HCT116 (cell line): Measurements from ENCODE around the gene MED16. TPM values are rescaled to one million over a fixed set of nuclear protein-coding genes. Genes with fewer than 3 reads are reported as not detected.

Experiments used
- ATAC-seq: fragments of 200-7000 bp; cut with Tn5 transposase; 2 replicates; pipeline ENCODE4 v1.9.1; 2020; ENCODE audit warnings: mild to moderate bottlenecking, moderate library complexity
- BruUV-seq: library from RNA; stranded (reverse); fragments of 400-500 nt; replicated peaks from 2 replicates; lab custom pipeline; 2021; lab: Mats Ljungman, UMichigan
- CTCF ChIA-PET: fragments of 300-600 bp; sonication (Branson Sonifier 250); formaldehyde crosslinking; loops from one replicate; lab custom pipeline; 2021; ENCODE audit warnings: antibody characterized with exemption; lab: Charles Lee
- POLR2A ChIA-PET: fragments of 300-600, 350-600 bp; sonication (Branson Sonifier 250); formaldehyde crosslinking; loops from one replicate; lab custom pipeline; 2021; ENCODE audit warnings: antibody characterized with exemption; lab: Charles Lee
- RAD21 ChIA-PET, 2 experiments: fragments of 300-600 bp; sonication (Branson Sonifier 250); formaldehyde crosslinking; loops; one replicate each; lab custom pipeline; 2023; ENCODE audit warnings: low total read pairs in 2 of 2; ENCODE audit not compliant: uncharacterized antibody in 2 of 2, unreplicated experiment in 2 of 2, low non-redundant PET in 1 of 2; lab: Charles Lee
- DNase-seq: peaks from one replicate; pipeline ENCODE4 v3.0.0-alpha.2; 2010; ENCODE audit warnings: low read depth, low spot score
- H2AFZ ChIP-seq: fragments of 200-600 bp; shearing (Covaris generic), sonication (generic); 2 replicates; pipeline ENCODE4 v1.6.1; 2017; ENCODE audit warnings: low read depth, mixed run types, mixed read lengths, antibody characterized with exemption, low read length; ENCODE audit not compliant: poor library complexity, severe bottlenecking
- H3K27ac ChIP-seq: 2 replicates; pipeline ENCODE4 v1.5.1; 2012; ENCODE audit warnings: low read depth, low read length
- H3K27me3 ChIP-seq: fragments of 200-600 bp; sonication (generic); 2 replicates; pipeline ENCODE4 v1.6.1; 2016; ENCODE audit warnings: mixed run types, low read length, mixed read lengths; ENCODE audit not compliant: insufficient read depth
- H3K36me3 ChIP-seq, 2 experiments: fragments of 200-500 bp in 1 of 2; fragments of 200-600 bp in 1 of 2; sonication (Bioruptor generic) in 1 of 2; sonication (generic) in 1 of 2; 2 replicates each; pipeline versions ENCODE4 v1.5.1 to v1.6.1; 2014 to 2016; ENCODE audit warnings: low read length in 2 of 2, inconsistent platforms in 1 of 2, mixed read lengths in 1 of 2, mixed run types in 1 of 2; ENCODE audit not compliant: insufficient read depth in 2 of 2, control insufficient read depth in 1 of 2
- H3K4me1 ChIP-seq, 2 experiments: fragments of 200-600 bp in 1 of 2; sonication (generic) in 1 of 2; 2 replicates each; pipeline versions ENCODE4 v1.5.1 to v1.6.1; 2012 to 2017; ENCODE audit warnings: low read length in 2 of 2, inconsistent platforms in 1 of 2, mild to moderate bottlenecking in 1 of 2, mixed read lengths in 1 of 2, mixed run types in 1 of 2, moderate library complexity in 1 of 2; ENCODE audit not compliant: insufficient read depth in 2 of 2, control insufficient read depth in 1 of 2
- H3K4me2 ChIP-seq: fragments of 200-600 bp; sonication (generic); 2 replicates; pipeline ENCODE4 v1.6.1; 2017; ENCODE audit warnings: mixed run types, low read length, mixed read lengths
- H3K4me3 ChIP-seq, 2 experiments: fragments of 200-600 bp in 1 of 2; sonication (generic) in 1 of 2; replicated peaks in 1 of 2; 2 replicates each; pipeline ENCODE4 v1.5.1; 2011 to 2016; ENCODE audit warnings: low read length in 2 of 2, control low read depth in 1 of 2, low read depth in 1 of 2, mild to moderate bottlenecking in 1 of 2, mixed read lengths in 1 of 2, mixed run types in 1 of 2
- H3K79me2 ChIP-seq: fragments of 200-600 bp; sonication (generic); 2 replicates; pipeline ENCODE4 v1.6.1; 2017; ENCODE audit warnings: mild to moderate bottlenecking, mixed run types, low read length, moderate library complexity, mixed read lengths; ENCODE audit not compliant: insufficient read depth
- H3K9ac ChIP-seq: fragments of 200-600 bp; sonication (generic); 2 replicates; pipeline ENCODE4 v1.6.1; 2016; ENCODE audit warnings: low read length, mixed read lengths
- H3K9me2 ChIP-seq: fragments of 200-600 bp; sonication (generic), shearing (Covaris generic); 2 replicates; pipeline ENCODE4 v1.6.1; 2017; ENCODE audit warnings: mixed run types, mild to moderate bottlenecking, moderate library complexity; ENCODE audit not compliant: insufficient read depth
- H3K9me3 ChIP-seq, 2 experiments: fragments of 200-500 bp in 1 of 2; fragments of 200-600 bp in 1 of 2; sonication (Bioruptor generic) in 1 of 2; sonication (generic) in 1 of 2; 2 replicates each; pipeline ENCODE4 v1.6.1; 2014 to 2017; ENCODE audit warnings: low read length in 2 of 2, mixed read lengths in 2 of 2, inconsistent platforms in 1 of 2, low read depth in 1 of 2, mild to moderate bottlenecking in 1 of 2, mixed run types in 1 of 2, moderate library complexity in 1 of 2; ENCODE audit not compliant: control insufficient read depth in 1 of 2, insufficient read depth in 1 of 2
- H4K20me1 ChIP-seq: fragments of 200-600 bp; sonication (generic), shearing (Covaris generic); 2 replicates; pipeline ENCODE4 v1.6.1; 2017; ENCODE audit warnings: mixed run types, mild to moderate bottlenecking, moderate library complexity; ENCODE audit not compliant: insufficient read depth
- CBX3 ChIP-seq: IDR thresholded peaks from 2 replicates; pipeline ENCODE4 v1.6.1; 2012; ENCODE audit warnings: low read depth
- EGR1 ChIP-seq: IDR thresholded peaks from 2 replicates; pipeline ENCODE4 v1.6.1; 2012; ENCODE audit warnings: low read depth
- ELF1 ChIP-seq: IDR thresholded peaks from 2 replicates; pipeline ENCODE4 v1.6.1; 2012; ENCODE audit warnings: low read depth, borderline replicate concordance
- EZH2 ChIP-seq: fragments of 200-600 bp; sonication (generic); IDR thresholded peaks from 2 replicates; pipeline ENCODE4 v1.6.1; 2017; ENCODE audit warnings: antibody characterized with exemption, mixed run types
- EZH2phosphoT487 ChIP-seq: fragments of 200-600 bp; IDR thresholded peaks from 2 replicates; pipeline ENCODE4 v1.6.1; 2018; ENCODE audit warnings: antibody characterized with exemption, borderline replicate concordance
- FOSL1 ChIP-seq: IDR thresholded peaks from 2 replicates; pipeline ENCODE4 v1.6.1; 2012; ENCODE audit warnings: low read depth
- JUND ChIP-seq: IDR thresholded peaks from 2 replicates; pipeline ENCODE4 v1.6.1; 2012
- POLR2A ChIP-seq: IDR thresholded peaks from 2 replicates; pipeline ENCODE4 v1.7.0; 2011; ENCODE audit warnings: borderline replicate concordance; ENCODE audit not compliant: insufficient read depth, insufficient read length; ENCODE audit errors: extremely low read depth
- RAD21 ChIP-seq: IDR thresholded peaks from 2 replicates; pipeline ENCODE4 v1.6.1; 2012; ENCODE audit warnings: low read depth, mild to moderate bottlenecking
- SIN3A ChIP-seq: IDR thresholded peaks from 2 replicates; pipeline ENCODE4 v1.6.1; 2012; ENCODE audit warnings: low read depth
- SP1 ChIP-seq: IDR thresholded peaks from 2 replicates; pipeline ENCODE4 v1.6.1; 2012; ENCODE audit warnings: low read depth
- YY1 ChIP-seq: IDR thresholded peaks from 2 replicates; pipeline ENCODE4 v1.6.1; 2011; ENCODE audit warnings: low read length, low read depth, moderate library complexity, mild to moderate bottlenecking; ENCODE audit not compliant: insufficient replicate concordance; ENCODE audit errors: extremely low read depth
- ZFX ChIP-seq: fragments of 450-650 bp; IDR thresholded peaks from 2 replicates; pipeline ENCODE4 v1.6.1; 2017
- ZNF274 ChIP-seq: fragments of 200-500 bp; sonication (Bioruptor generic); IDR thresholded peaks from 2 replicates; pipeline ENCODE4 v1.6.1; 2014; ENCODE audit warnings: mild to moderate bottlenecking, low read depth, low read length, inconsistent platforms
- intact Hi-C: fragments of 100-400 bp; cut with micrococcal nuclease; formaldehyde crosslinking; loops from 2 replicates; pipeline ENCODE4 v1.10.0; 2022
- total RNA-seq: library from RNA; stranded (reverse); gene quantifications from one replicate; pipeline ENCODE4 v1.2.1, GENCODE V29; 2021; ENCODE audit not compliant: unreplicated experiment
- TF ChIP-seq, protein P1 (sequence below), 3 experiments: fragments of 200-600 bp in 1 of 3; sonication (generic) in 1 of 3; IDR thresholded peaks in 2 of 3; conservative IDR thresholded peaks in 1 of 3; 2 replicates each; pipeline ENCODE4 v1.5.1; 2012 to 2017; ENCODE audit warnings: low read depth in 2 of 3, low read length in 2 of 3, antibody characterized with exemption in 1 of 3, borderline replicate concordance in 1 of 3, control low read depth in 1 of 3, mild to moderate bottlenecking in 1 of 3, mixed read lengths in 1 of 3, mixed run types in 1 of 3, moderate library complexity in 1 of 3; ENCODE audit not compliant: insufficient read depth in 1 of 3
- TF ChIP-seq, protein P2 (sequence below): IDR thresholded peaks from 2 replicates; pipeline ENCODE4 v1.6.1; 2012; ENCODE audit warnings: low read depth
- TF ChIP-seq, protein P3 (sequence below): IDR thresholded peaks from 2 replicates; pipeline ENCODE4 v1.6.1; 2012
- TF ChIP-seq, protein P4 (sequence below): IDR thresholded peaks from 2 replicates; pipeline ENCODE4 v1.6.1; 2011; ENCODE audit warnings: mild to moderate bottlenecking, low read length, moderate library complexity; ENCODE audit not compliant: insufficient replicate concordance; ENCODE audit errors: extremely low read depth

MED16 gene
- total RNA-seq, 1 experiment from 2014 or later, result 73.6 TPM

DNA sequence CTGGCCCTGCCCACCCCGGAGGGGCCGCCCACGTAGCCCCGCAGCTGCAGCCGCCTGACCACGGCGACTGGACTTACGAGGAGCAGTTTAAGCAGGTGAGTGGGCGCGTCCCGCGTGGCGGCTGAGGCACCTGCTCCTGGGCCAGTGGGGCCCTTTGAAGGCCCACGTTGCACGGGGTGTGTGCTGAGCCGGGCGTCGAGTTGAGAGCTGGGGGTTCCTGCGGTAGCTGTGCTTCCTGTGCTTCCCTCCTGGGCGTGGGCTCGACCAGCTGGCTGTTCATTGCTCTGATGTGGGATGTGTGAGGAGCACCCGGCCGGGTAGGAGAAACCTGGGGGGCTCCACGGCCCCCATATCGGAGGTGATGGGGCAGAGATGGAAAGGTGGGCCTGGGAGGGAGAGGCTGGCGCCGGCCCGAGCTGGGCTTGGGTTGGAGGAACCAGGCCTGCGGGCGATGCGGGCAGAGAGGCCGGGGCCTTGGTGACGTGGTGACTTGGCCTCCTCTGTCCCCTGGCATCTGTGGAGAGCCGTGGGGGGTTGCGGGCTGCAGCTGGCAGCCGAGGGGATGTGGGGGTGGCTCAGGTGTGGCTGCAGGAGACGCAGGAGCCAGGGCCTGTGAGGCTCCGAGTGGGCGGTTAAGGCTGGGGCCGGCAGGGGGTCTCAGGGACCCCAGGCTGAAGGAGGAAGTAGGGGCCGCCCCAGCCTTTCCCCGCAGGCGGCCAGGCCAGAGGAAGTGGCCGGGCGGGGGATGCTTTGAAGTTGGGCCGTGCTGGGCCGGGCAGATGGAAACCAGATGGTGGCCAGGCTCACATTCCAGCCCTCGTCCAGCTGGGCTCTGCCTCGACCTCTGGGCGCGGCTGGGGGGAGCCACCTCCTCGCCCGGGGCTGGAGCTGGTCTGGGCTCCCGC, 39.9 kb upstream of the MED16 start:
- Histone ChIP-seq H3K4me1 (peaks cover 23% of the 10 kb centered on the region in 2 experiments), H3K4me2 (no peak overlapping the region), H3K4me3 (no peak overlapping the region), H2AFZ (no peak overlapping the region), H3K9ac (no peak overlapping the region), H4K20me1 (no peaks in the 10 kb centered on the region), H3K9me2 (no peaks in the 10 kb centered on the region), H3K79me2 (peaks cover 6% of the 10 kb centered on the region; the same call in 1 of the 2 replicates), H3K27me3 (no peaks in the 10 kb centered on the region), H3K9me3 (no peaks in the 10 kb centered on the region), H3K27ac (peak overlapping the region; percentile 42; the same call in 1 of the 2 replicates), H3K36me3 (peaks cover 0 to 4% of the 10 kb centered on the region in 2 experiments; a peak in 1 of 4 replicates)
- peak; percentile 47 for ATAC-seq
- no TSS peak for BruUV-seq
- ChIA-PET POLR2A (no interaction called here), RAD21 (no interaction called here), CTCF (no interaction called here)
- intact Hi-C loops, result no loop called here
- TF ChIP-seq YY1, result no peak
- no peak for TF ChIP-seq EZH2
- no peak for TF ChIP-seq FOSL1
- no peak for TF ChIP-seq SIN3A
- no peak for TF ChIP-seq ELF1
- TF ChIP-seq RAD21, result no peak
- no peak for TF ChIP-seq ZNF274
- TF ChIP-seq CBX3, result no peak
- no peak for TF ChIP-seq SP1
- TF ChIP-seq, protein P1, sequence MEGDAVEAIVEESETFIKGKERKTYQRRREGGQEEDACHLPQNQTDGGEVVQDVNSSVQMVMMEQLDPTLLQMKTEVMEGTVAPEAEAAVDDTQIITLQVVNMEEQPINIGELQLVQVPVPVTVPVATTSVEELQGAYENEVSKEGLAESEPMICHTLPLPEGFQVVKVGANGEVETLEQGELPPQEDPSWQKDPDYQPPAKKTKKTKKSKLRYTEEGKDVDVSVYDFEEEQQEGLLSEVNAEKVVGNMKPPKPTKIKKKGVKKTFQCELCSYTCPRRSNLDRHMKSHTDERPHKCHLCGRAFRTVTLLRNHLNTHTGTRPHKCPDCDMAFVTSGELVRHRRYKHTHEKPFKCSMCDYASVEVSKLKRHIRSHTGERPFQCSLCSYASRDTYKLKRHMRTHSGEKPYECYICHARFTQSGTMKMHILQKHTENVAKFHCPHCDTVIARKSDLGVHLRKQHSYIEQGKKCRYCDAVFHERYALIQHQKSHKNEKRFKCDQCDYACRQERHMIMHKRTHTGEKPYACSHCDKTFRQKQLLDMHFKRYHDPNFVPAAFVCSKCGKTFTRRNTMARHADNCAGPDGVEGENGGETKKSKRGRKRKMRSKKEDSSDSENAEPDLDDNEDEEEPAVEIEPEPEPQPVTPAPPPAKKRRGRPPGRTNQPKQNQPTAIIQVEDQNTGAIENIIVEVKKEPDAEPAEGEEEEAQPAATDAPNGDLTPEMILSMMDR (IDR thresholded peaks at IDR 0.05 in 2 of 3, conservative IDR thresholded peaks at IDR 0.05 in 1 of 3; ENCODE audit: borderline replicate concordance in 1 of 3, insufficient read depth in 1 of 3, low read depth in 2 of 3, low read length in 2 of 3), result no peak
- no peak for TF ChIP-seq JUND
- TF ChIP-seq, protein P2, sequence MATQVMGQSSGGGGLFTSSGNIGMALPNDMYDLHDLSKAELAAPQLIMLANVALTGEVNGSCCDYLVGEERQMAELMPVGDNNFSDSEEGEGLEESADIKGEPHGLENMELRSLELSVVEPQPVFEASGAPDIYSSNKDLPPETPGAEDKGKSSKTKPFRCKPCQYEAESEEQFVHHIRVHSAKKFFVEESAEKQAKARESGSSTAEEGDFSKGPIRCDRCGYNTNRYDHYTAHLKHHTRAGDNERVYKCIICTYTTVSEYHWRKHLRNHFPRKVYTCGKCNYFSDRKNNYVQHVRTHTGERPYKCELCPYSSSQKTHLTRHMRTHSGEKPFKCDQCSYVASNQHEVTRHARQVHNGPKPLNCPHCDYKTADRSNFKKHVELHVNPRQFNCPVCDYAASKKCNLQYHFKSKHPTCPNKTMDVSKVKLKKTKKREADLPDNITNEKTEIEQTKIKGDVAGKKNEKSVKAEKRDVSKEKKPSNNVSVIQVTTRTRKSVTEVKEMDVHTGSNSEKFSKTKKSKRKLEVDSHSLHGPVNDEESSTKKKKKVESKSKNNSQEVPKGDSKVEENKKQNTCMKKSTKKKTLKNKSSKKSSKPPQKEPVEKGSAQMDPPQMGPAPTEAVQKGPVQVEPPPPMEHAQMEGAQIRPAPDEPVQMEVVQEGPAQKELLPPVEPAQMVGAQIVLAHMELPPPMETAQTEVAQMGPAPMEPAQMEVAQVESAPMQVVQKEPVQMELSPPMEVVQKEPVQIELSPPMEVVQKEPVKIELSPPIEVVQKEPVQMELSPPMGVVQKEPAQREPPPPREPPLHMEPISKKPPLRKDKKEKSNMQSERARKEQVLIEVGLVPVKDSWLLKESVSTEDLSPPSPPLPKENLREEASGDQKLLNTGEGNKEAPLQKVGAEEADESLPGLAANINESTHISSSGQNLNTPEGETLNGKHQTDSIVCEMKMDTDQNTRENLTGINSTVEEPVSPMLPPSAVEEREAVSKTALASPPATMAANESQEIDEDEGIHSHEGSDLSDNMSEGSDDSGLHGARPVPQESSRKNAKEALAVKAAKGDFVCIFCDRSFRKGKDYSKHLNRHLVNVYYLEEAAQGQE, result no peak
- TF ChIP-seq, protein P3, sequence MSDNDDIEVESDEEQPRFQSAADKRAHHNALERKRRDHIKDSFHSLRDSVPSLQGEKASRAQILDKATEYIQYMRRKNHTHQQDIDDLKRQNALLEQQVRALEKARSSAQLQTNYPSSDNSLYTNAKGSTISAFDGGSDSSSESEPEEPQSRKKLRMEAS, result no peak
- no peak for TF ChIP-seq ZFX
- no peak for TF ChIP-seq EGR1
- no peak for TF ChIP-seq POLR2A
- TF ChIP-seq EZH2phosphoT487, result no peak
- TF ChIP-seq, protein P4, sequence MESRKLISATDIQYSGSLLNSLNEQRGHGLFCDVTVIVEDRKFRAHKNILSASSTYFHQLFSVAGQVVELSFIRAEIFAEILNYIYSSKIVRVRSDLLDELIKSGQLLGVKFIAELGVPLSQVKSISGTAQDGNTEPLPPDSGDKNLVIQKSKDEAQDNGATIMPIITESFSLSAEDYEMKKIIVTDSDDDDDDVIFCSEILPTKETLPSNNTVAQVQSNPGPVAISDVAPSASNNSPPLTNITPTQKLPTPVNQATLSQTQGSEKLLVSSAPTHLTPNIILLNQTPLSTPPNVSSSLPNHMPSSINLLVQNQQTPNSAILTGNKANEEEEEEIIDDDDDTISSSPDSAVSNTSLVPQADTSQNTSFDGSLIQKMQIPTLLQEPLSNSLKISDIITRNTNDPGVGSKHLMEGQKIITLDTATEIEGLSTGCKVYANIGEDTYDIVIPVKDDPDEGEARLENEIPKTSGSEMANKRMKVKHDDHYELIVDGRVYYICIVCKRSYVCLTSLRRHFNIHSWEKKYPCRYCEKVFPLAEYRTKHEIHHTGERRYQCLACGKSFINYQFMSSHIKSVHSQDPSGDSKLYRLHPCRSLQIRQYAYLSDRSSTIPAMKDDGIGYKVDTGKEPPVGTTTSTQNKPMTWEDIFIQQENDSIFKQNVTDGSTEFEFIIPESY, result no peak
- no peak for DNase-seq
